GM12892 (cell line): ENCODE results near the gene CAMTA1.

Experiments used
- DNase-seq: peaks from one replicate; pipeline ENCODE4 v3.0.0; 2011; ENCODE audit not compliant: insufficient read length
- FAIRE-seq: peaks from 2 replicates; lab custom pipeline; 2011; peaks lifted over from hg19 to GRCh38; lab: Jason Lieb, UNC
- POLR2A ChIP-seq: IDR thresholded peaks from 2 replicates; pipeline ENCODE4 v1.6.1; 2011; ENCODE audit warnings: low read depth, low read length, control low read depth
- POLR2AphosphoS5 ChIP-seq: IDR thresholded peaks from 2 replicates; pipeline ENCODE4 v1.6.1; 2011; ENCODE audit warnings: low read depth, low read length, control low read depth
- TAF1 ChIP-seq: IDR thresholded peaks from 2 replicates; pipeline ENCODE4 v1.6.1; 2011; ENCODE audit warnings: low read depth, mild to moderate bottlenecking, control low read depth, low read length, borderline replicate concordance

Gene CAMTA1

DNA sequence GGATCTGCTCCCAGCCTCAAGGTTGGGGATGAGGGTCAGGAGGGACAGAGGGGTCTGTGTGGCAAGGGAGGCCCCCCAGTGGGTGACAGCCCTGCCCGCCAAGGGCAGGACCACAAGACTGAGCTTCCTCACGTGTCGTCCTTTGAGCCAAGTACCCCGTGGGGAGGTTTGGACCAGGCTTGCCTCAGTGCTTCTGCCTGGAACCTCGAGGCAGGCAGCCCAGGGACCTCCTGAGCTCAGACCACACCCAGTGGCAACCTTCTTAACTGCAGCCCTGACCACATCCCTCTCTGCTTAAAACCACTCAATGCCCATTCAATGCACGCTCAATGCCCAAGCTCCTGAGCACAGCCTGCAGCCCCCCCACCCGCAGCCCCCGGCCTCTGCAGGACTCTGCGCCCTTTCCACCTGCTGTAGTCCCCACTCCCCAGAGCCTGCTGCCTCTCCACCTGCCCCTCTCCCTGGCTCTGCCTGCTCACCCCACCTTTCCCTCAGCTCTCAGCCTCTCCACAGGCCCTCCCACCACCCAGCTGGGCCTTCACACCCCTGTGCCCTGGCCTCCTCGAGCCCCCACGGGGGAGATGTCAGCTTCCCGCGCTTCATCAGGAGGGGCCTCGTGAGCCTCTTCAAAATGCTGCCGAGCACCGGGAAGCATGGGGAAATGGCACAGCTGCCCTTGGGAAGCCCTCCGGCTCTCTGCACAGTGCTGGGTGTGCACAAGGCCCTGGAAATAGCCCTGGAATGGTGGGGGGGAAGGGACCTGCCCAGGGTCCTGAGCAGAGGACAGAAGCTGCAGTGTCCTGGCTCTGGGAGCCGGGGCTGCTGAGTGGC is 856.5 kb downstream of the CAMTA1 start:
- no peak for TF ChIP-seq POLR2AphosphoS5
- no peak for TF ChIP-seq POLR2A
- TF ChIP-seq TAF1 = no peak
- FAIRE-seq (no peak), DNase-seq (no peak)

DNA sequence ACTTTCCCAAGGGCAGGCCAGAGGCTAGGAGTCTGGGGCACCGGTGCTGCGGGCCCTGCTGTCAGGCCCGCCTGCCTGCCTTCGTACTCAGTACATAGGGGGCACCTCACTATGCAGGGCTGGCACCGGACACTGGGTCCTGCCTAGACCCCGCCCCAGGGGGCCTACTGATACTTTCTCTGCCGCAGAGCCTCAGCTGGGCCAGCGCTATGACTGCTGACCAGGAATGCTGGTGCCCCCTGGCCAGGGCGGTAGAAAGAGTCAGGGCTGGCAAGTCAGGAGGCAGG is 857.1 kb downstream of the CAMTA1 start:
- FAIRE-seq (no peak), DNase-seq (no peak)
- TF ChIP-seq POLR2A = no peak
- no peak for TF ChIP-seq POLR2AphosphoS5
- no peak for TF ChIP-seq TAF1

DNA sequence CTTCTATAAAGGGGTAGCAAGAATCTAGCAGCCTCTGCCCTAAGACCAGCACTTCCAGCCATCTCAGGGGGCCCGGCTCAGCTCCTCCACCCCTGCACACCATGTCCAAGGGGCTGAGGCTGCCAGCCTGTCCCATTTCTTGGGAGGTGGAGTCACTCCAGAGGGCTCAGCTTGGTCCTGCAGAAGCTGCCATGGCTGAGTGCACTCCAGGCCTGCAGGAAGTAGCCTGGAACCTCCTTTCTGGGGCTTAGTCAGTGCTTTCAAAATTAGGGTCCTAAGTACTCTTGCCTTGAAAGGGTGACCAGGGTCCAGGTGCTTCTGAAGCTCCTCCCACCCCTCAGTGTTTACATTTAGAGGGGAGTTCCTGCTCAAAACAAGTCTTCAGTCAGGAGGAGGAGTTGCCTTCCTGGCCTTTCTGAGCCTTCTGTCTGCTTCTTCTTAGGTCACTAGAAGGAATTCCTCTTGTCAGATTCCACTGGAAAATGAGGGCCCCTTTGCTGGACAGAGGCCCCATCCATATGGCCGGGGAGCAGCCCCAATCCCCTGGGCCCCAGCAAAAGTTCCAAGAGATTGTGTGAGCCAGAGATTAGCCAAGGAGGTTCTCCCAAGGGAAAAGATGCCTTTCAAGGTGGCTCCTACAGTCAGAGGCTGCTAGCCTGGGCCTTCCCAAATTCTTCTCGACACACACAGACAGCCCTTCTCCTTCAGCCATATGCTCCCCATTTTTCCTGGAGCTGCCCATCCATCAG is 857.7 kb downstream of the CAMTA1 start:
- FAIRE-seq (no peak), DNase-seq (no peak)
- TF ChIP-seq TAF1 (no peak), POLR2A (no peak), POLR2AphosphoS5 (no peak)

DNA sequence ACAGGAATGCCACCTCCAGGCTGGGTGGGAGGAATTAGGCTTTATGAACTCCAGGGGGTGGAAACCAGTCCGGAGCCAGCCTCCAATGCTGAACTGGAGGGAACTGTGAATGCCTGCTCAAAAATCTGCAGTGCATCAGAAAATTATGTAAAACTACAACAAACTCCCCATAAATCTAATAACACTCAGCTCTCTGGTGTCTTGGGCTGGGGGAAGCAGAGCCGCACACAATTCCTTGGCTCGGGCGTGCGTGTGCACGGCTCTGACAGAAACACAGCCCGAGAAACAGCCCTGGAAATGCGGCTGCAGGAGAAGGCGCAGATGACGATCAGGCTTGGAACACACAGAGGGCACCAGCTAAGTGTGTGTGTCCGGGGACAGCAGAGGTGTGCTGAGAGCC is 858.3 kb downstream of the CAMTA1 start:
- no peak for FAIRE-seq
- TF ChIP-seq POLR2A (no peak), POLR2AphosphoS5 (no peak), TAF1 (no peak)
- DNase-seq = no peak

DNA sequence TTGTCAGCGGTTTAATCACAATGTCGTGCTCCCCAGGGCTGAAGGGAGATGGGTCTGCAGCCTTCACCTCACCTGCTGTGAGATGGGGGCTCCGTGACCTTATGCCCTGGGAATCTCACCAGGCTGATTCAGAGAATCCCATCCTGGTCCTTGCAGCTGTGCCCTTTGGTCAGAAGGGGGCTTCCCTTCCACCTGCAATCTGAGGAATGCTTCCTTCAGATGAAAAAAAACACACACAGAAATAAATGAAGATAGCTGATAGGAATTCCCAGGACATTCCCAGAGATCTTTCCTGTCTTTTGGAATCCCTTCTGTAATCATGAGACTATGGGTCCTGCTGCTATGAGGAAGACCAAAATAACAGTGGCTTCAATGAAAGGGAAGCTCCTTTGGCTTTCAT is 858.8 kb downstream of the CAMTA1 start:
- no peak for TF ChIP-seq POLR2A
- FAIRE-seq (no peak), DNase-seq (no peak)

DNA sequence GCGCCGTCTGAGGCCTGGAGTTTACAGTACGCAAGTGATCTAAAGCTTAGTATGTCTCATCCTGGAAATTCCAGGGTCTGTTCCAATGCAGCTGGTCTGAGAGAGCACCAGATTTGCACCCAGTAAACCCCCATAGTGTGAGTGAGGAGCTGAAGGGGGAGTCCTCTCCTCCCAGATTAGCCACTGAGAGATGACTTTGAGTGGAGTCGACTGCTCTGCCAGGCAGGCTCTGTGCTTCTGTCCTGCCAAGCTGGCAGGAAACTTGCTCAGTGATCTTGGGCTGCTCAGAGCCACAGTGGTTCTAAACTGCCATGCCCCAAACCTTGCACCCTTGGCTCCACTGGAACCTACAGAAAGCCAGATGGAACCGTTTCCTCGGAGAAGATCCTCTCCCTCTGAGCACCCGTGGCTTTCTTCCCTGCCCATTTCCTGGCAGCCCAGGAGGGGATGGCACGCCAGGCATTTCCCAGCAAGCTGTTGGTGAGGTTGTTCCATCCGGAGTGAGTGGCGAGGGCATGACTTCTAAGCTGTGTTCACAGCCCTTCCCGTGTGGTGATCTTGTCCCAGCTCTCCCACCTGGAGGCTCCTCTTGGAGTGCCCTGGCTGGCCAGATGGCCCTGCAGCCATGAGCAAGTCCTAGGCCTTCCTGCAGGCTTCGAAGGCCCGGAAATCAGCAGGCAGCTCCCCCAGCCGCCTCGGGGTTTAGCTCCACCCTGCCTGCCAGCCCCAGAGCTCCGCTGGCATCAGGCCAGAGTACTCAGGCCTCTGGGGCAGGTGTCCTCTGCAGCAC is 859.9 kb downstream of the CAMTA1 start:
- no peak for TF ChIP-seq TAF1
- TF ChIP-seq POLR2AphosphoS5 = no peak
- TF ChIP-seq POLR2A = no peak
- FAIRE-seq = no peak
- no peak for DNase-seq

DNA sequence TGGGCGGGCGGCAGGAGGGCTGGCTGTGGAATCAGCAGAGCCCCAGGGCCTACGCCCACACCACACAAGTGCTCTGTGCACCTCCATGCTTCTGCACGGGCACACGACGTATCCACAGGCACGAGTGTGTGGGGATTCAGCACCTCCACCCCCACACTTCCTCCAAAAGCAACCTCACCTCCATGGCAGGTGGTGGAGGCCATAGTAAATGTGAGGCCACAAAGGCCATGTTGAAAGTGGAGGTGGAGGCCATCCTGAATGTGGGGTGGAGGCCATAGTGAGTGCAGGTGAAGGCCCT is 860.4 kb downstream of the CAMTA1 start:
- TF ChIP-seq POLR2AphosphoS5 (no peak), TAF1 (no peak), POLR2A (no peak)
- no peak for DNase-seq
- FAIRE-seq = no peak

DNA sequence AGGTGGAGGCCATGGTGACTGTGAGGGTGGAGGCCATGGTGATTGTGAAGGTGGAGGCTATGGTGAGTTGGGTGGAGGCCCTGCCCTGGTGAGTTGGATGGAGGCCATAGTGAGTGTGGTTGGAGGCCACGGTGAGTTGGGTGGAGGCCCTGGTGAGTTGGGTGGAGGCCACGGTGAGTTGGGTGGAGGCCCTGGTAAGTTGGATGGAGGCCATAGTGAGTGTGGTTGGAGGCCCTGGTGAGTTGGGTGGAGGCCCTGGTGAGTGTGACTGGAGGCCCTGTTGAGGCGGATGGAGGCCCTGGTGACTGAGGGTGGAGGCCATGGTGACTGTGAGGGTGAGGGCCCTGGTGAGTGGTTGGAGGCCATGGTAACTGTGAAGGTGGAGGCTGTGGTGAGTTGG is 860.9 kb downstream of the CAMTA1 start:
- no peak for DNase-seq
- no peak for TF ChIP-seq POLR2A
- no peak for TF ChIP-seq POLR2AphosphoS5
- TF ChIP-seq TAF1 = no peak
- no peak for FAIRE-seq

DNA sequence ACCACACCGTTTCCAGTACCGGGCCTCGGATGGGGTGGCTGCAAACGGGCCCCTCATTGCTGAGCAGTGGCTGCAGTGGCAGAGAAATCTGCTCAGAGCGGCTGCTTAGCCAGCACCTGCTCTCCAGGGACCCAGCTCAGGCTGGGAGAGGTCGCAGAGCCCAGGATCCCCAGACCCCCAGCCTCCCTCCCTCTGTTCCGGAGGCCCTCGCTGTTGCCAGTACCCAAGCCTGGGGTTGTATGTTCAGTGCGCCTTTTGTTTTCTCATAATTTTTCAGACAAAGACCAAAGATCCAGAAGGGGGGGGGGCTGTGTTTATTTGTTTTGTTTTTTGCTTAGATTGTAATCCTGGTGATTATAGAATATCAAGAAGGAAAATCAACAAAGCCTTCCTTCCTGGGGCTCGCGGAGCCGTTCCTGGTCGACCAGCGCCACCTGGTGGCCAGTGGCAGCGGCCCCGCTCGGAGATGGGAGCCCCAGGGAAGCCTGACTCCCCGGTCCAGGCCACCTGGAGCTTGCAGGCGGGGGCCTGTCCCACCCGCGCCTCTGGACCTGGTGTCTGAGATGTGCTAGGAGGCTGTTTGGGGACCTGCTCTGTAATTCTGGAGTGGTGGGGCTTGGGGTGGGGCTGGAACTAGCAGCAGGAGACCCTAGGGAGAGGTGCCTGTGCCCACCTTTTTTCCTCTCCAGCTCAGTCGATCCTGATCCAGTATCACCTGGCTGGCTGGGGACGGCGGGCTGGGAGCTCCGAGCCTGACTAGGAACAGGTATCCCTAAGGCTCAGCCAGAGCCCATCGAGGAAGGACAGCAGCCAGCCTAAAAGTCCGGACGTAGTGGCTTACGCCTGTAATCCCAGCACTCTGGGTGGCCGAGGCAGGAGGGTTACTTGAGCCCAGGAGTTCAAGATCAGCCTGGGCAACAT is 862.0 kb downstream of the CAMTA1 start:
- FAIRE-seq = no peak

DNA sequence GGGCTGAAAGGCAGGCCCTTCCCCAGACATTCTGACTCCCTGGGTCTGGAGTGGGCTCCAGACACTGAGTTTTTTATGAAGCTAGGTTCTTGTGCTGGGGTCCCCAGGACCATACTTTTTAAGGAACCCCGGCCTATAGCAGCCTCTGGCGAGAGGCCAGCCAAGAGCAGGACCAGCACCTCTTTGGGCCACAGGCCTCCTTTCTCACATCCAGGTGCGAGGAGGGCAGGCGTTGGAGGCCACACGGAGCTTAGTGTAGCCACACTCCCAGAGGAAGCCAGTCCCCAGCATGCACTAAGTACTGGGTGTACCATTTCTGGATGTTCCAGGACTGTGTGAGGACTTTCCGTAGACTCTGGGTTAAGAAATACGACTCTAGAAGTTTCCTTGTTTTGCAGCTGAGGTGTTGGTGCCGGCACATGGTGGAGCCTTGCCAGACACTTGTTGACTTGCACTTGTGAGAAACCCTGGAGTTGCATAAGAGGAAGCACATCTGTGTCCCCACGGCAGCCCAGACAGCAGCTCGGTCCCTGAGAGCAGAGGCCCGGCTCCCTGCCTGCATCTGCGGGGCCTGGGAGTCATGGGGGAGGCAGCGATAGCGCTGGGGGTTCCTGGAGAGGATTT is 863.6 kb downstream of the CAMTA1 start:
- no peak for DNase-seq
- no peak for FAIRE-seq
- no peak for TF ChIP-seq TAF1
- no peak for TF ChIP-seq POLR2A
- no peak for TF ChIP-seq POLR2AphosphoS5

More for the DNA sequence above, 862.0 kb downstream of the CAMTA1 start:
- TF ChIP-seq TAF1 = no peak
- TF ChIP-seq POLR2A = no peak
- TF ChIP-seq POLR2AphosphoS5 = no peak
- peak; percentile 96 for DNase-seq
